Keratinocyte (primary cell): Measurements from ENCODE around the gene RETREG2.

Experiments used
- EZH2 ChIP-seq: IDR thresholded peaks from one replicate; pipeline ENCODE4 v1.6.1; 2012; ENCODE audit warnings: inconsistent platforms, mild to moderate bottlenecking, low read length, moderate library complexity
- TF ChIP-seq, protein P1 (sequence below), 3 experiments: IDR thresholded peaks in 1 of 3; conservative IDR thresholded peaks in 1 of 3; optimal IDR thresholded peaks in 1 of 3; 2 replicates in 2 of 3; 3 replicates in 1 of 3; pipeline versions ENCODE3 to v1.5.1; 2011; ENCODE audit warnings: low read length in 3 of 3, mild to moderate bottlenecking in 3 of 3, moderate library complexity in 2 of 3, control low read depth in 1 of 3, inconsistent platforms in 1 of 3; ENCODE audit not compliant: insufficient read depth in 2 of 3; ENCODE audit errors: extremely low read depth in 1 of 3

DNA sequence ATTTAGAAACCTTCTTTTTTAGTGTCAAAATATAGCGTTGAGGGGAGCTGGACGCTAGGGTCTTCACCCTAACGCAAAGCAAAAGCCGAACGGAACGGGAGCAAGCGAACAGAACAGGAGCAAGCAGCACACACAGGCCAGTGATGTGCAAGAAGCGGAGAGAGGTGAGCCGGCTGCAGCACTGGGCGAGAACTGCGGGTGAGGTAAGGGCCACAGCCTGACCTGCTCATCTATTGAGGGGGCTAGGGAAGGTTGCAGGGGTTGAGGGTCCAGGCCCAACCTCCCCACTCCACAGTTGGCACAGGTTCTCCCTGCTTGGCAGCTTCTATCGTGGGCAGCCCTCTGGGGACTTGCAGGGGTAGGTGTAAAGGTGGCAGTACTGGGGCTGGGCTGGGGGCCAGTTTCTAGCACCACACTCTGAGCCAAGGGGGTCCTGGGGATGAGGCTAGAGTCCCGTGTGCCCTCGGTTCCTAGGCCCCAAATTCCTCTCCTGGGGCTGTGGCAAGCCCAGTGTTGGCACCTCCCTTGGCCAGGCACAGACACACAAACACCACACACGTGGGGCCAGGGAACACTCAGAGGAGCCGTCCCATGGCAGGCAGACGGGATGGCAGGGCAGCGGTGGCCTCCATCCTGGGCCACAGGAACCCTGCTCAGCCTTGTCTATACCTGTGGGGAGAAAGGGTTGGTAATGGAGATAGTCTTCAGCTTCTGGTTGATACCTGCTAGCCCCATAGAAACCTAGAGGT is 41.9 kb downstream of the RETREG2 start:
- TF ChIP-seq, protein P1, sequence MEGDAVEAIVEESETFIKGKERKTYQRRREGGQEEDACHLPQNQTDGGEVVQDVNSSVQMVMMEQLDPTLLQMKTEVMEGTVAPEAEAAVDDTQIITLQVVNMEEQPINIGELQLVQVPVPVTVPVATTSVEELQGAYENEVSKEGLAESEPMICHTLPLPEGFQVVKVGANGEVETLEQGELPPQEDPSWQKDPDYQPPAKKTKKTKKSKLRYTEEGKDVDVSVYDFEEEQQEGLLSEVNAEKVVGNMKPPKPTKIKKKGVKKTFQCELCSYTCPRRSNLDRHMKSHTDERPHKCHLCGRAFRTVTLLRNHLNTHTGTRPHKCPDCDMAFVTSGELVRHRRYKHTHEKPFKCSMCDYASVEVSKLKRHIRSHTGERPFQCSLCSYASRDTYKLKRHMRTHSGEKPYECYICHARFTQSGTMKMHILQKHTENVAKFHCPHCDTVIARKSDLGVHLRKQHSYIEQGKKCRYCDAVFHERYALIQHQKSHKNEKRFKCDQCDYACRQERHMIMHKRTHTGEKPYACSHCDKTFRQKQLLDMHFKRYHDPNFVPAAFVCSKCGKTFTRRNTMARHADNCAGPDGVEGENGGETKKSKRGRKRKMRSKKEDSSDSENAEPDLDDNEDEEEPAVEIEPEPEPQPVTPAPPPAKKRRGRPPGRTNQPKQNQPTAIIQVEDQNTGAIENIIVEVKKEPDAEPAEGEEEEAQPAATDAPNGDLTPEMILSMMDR (optimal IDR thresholded peaks at IDR 0.05 in 1 of 3, IDR thresholded peaks at IDR 0.05 in 1 of 3, conservative IDR thresholded peaks at IDR 0.05 in 1 of 3; ENCODE audit: extremely low read depth in 1 of 3, insufficient read depth in 2 of 3, low read length in 3 of 3): no peak
- no peak for TF ChIP-seq EZH2
